Kidney tubule cell (primary cell): Measurements from ENCODE around the gene ABLIM3.
A peak's percentile ranks its signal among the peaks of the same experiment; 100 is the strongest.

Source experiments
- DNase-seq: peaks from one replicate; pipeline ENCODE4 v3.0.0-alpha.2; 2018; ENCODE audit warnings: low spot score

Gene ABLIM3

GRCh38 chr5:149282027-149282965, 141.0 kb downstream of the ABLIM3 start:
- no peak for DNase-seq

GRCh38 chr5:149282966-149283332, 141.7 kb downstream of the ABLIM3 start:
- DNase-seq = no peak

- DNase-seq = no peak
Observed at GRCh38 chr5:149283626-149284480, 142.6 kb downstream of the ABLIM3 start.

DNA sequence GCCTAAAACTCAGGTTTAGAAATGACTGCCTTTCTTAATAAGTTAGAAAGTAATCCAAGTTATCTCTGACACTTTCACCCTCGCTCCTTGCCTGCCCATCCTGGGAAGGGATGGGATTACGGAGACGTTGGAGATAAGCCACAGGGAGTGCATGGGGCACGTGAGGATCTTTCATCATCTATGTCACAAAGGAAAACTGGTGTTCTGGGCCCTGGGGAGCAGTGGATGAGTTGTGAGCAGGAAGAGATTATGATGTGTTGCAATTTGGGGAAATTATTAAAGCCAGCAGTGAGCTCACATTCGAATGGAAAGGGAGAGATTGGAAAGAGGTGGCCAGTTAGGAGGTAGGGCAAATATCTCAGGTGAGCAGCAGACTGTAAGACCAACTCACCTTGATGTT, 143.2 kb downstream of the ABLIM3 start:
- peak; percentile 11 for DNase-seq

DNA sequence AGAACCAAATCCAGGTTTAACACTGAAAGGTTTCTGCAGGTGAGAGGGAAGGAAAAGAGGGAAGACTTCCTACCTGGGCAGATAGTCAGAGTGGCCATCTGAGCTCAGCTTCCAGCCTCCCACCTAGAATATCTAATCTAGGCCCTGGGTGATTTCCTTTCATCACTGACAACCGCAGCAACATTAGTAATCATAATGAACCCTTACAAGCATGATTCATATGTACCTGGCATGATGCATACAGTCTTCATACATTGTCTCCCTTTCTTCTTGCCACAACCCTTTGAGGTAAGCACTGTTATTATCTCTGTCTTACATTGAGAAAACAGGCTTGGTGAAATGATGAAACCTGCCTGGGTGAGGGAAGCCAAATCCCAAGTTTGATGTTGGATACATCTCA, 143.9 kb downstream of the ABLIM3 start:
- no peak for DNase-seq

DNA sequence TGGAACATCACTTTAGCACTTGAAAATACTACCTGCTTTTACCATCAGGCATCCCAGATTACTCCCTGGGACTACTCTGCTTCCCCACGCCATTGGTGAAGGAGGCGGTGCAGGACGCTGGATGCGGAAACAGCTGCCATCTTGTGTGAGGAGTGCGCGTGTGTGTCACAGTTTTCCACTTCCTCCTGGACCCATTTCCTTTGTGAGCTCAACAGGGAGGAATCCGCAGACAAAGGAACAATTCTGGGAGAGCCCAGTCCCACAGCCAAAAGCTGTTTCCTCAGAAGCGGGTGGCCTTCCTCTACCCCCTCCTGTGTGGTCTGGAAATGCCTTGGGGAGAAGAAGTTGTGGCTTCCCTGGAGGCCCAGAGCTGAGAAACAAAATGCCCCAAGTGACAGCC, 147.1 kb downstream of the ABLIM3 start:
- no peak for DNase-seq

- no peak for DNase-seq
Observed at GRCh38 chr5:149289301-149289700, 148.0 kb downstream of the ABLIM3 start.

- peak; percentile 14 for DNase-seq
Observed at GRCh38 chr5:149294872-149295829, 153.9 kb downstream of the ABLIM3 start.

DNA sequence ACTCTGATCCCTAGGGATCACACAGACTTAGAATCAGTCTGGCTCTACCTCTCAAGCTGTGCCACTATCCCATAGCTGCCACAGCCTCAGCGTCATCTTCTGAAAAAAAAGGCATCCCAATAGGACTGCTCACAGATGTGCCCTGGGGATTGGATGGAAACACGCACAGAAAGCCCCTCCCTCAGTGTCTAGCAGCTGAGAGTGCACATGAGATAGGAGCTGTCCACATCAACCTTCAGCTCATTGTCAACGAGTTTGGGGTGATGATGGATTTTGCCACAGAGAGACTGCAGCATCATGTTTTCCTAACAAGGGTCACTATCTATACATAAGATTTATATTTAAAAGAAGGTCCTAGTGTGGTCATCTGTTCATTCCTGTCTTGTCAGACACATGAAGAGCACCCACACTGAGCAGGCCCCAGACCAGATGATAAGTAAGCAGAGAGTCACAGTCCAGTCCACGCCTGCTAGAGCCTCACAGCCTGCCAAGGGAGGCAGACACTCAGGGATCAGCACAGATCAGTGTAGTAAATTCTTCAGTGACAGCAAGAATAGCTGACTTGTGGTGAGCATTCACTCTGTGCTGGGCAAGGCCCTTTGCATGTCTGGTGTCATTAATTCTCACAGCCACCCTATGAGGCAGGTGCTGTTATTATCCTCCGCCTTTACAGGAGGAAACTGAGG, 156.2 kb downstream of the ABLIM3 start:
- DNase-seq = no peak

DNA sequence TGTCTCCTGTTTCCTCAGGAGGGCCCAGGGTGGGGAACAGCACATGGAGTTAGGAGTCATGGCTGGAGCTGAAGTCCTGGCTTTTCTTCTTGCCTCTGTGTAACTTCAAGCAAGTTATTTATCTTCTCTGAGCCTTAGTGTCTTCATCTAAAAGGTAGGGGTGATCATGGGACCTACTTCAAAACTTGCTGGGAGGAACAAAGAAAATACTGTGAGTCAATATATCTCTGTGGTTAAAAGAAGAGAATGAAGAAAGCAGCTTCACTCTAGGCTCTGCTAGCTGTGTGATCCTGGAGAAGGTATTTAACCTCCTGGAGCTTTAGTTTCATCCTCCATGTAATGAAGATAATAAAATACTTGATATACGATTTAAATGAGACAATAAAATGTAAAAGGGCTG, 156.9 kb downstream of the ABLIM3 start:
- DNase-seq = no peak

- no peak for DNase-seq
Observed at GRCh38 chr5:149298842-149299404, 157.6 kb downstream of the ABLIM3 start.

DNA sequence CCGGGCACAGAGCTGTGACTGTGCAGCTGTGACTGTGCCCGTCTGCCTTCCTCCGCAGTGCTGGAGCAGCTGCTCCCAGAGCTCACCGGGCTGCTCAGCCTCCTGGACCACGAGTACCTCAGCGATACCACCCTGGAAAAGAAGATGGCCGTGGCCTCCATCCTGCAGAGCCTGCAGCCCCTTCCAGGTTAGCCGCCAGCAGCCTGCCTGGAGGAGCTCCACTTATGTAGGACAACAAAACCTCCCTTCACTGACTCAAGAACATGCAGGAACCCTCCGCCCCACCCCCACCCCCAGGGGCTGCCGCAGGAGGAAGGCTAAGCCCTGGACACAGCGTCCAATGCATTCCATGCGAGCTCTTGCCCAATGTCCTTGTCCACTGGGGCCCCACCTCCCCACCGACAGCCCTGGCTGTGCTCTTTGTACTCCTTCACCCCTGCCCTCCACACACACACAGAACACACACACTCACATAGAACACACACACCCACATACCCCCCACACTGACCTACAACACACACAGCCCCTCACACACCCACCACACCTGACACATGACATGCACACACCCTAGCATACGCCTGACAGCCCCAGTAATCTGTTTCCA, 158.3 kb downstream of the ABLIM3 start:
- no peak for DNase-seq

GRCh38 chr5:149300441-149300840, 159.1 kb downstream of the ABLIM3 start:
- DNase-seq = no peak

DNA sequence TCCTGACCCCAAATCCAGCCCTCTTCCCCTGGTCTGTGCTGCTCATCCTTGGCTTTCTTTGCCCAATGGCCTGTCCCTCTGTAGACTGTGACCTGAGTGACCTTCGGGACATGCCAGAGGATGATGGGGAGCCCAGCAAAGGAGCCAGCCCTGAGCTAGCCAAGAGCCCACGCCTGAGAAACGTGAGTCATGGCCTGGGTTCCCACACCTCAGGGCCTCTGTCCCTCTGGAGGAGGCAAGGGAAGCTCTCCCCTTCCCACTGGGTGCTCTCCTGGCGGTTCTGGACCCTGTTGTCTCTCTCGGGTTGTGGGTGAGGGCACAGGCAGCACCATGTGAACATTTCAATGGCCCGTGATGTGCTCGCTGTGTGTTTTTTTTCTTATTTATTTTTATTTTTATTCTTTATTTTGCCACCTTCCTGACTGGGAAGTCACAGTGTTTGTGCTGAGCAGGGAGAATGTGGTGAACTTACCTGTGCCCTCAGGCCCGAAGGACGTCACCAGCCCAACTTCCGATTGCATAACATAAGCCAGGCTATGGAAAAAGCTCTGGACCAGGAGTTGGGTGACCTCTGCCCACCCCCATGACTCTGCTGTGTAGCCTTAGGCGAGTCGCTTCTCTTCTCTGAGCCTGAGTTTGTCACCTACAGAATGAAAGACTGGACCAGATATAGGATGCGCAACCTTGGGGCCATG, 159.9 kb downstream of the ABLIM3 start:
- DNase-seq = no peak

DNA sequence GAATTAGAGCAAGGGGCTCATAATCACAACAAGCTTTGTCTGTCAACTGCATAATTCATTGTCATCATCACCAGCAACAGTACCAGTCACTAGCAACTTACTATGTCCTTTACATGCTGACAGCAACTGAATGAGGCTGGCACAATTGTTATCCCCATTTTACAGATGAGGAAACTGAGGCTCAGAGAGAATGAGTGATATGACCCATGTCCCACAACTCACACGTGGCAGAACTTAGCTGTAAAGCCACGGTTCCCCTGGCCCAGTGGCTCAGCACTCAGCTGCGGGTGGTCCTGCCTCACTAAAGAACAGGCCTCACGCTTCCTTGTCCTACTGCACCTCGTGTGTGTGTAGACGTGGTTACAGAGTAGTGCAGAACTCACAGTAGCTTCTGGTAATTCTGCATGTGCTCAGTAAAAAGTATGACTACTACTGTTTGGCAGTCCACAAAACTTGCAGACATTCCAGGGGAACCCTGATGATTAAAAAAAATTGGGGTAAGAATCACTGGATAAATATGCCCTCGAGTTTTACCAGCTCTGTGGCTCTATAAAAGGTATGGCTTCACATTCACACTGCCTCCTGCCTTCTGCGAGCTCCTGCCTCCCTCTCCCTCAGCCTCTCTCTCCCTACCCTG, 160.6 kb downstream of the ABLIM3 start:
- no peak for DNase-seq

GRCh38 chr5:149302641-149303040, 161.3 kb downstream of the ABLIM3 start:
- no peak for DNase-seq

- DNase-seq = no peak
Observed at GRCh38 chr5:149303210-149303609, 161.9 kb downstream of the ABLIM3 start.

DNA sequence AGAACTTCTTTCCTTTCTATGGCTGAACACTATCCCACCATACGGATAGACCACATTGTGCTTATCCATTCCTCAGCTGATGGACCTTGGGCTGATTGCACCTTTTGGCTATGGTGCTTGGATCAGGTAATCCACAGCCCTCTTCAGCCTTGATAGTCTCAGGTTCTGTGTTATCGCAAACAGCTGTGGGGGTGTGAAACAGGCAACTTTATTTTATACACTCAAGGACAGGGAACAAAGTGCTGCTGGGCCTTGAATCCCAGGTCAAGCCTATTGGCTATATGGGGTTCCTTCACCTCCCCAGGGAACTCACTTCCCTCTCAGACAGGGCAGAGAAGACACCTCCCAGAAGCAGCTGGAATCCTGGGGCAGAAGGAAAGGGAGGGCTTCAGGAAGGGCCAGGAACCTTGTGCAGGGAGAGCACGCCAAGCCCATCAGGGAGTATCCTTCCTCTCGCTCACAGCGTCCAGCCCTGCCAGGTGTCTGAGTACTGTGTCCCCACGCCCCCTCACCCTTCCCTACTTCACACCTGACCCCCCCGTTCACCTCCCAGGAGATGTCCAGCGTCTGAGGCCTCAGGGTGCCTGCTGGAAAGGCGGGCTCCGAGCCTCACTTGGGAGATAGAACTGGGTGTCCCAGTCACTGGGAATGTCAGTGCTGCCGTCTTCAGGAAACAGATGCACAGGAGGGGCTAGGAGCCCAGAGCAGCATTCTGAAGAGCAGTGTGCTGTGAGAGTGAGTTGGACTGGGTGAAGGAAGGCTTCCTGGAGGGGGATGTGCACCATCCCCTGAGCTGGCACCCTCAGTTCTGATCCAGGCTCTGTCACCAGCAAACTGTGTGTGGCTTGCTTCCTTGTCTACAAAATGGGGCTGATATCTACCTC, 163.1 kb downstream of the ABLIM3 start:
- DNase-seq = no peak
